IMR-90 (cell line): Measurements from ENCODE around the gene PAX2. TPM values are rescaled to one million over a fixed set of nuclear protein-coding genes. Genes with fewer than 3 reads are reported as not detected.

Experiments used
- ATAC-seq: fragments of 200-7000 bp; cut with Tn5 transposase; 2 replicates; pipeline ENCODE4 v1.9.1; 2020; ENCODE audit warnings: low read depth, mild to moderate bottlenecking, moderate library complexity
- BruUV-seq: library from RNA; stranded (reverse); fragments of 400-500 nt; replicated peaks from 2 replicates; lab custom pipeline; 2021; lab: Mats Ljungman, UMichigan
- CTCF ChIA-PET: fragments of 300-600 bp; formaldehyde crosslinking; extraction: SDS; loops from one replicate; lab custom pipeline; 2021; ENCODE audit warnings: antibody characterized with exemption; lab: Yijun Ruan, JAX
- POLR2A ChIA-PET: fragments of 300-600 bp; sonication (Branson Sonifier 250); formaldehyde crosslinking; loops from one replicate; lab custom pipeline; 2022; ENCODE audit warnings: antibody characterized with exemption; ENCODE audit not compliant: unreplicated experiment; lab: Charles Lee
- DNase-seq: peaks from one replicate; pipeline ENCODE4 v3.0.0; 2013
- H2AFZ ChIP-seq: replicated peaks from 2 replicates; pipeline ENCODE3; 2013; ENCODE audit warnings: low read length, mild to moderate bottlenecking; ENCODE audit not compliant: poor library complexity
- H2AK5ac ChIP-seq: 2 replicates; pipeline ENCODE4 v1.6.1; 2013; ENCODE audit warnings: low read depth, low read length, inconsistent platforms
- H2AK9ac ChIP-seq: replicated peaks from 2 replicates; pipeline ENCODE3; 2013; ENCODE audit warnings: mild to moderate bottlenecking, low read depth, low read length, moderate library complexity; ENCODE audit not compliant: poor library complexity
- H2BK120ac ChIP-seq: 2 replicates; pipeline ENCODE4 v1.6.1; 2013; ENCODE audit warnings: low read depth, low read length, inconsistent platforms
- H2BK15ac ChIP-seq: 3 replicates; pipeline ENCODE4 v1.6.1; 2013; ENCODE audit warnings: low read depth, low read length, inconsistent platforms
- H2BK20ac ChIP-seq: 2 replicates; pipeline ENCODE4 v1.6.1; 2013; ENCODE audit warnings: low read depth, mild to moderate bottlenecking, inconsistent platforms, low read length, moderate library complexity
- H2BK5ac ChIP-seq: 2 replicates; pipeline ENCODE4 v1.6.1; 2013; ENCODE audit warnings: mild to moderate bottlenecking, low read depth, low read length, inconsistent platforms; ENCODE audit not compliant: poor library complexity, severe bottlenecking
- H3K14ac ChIP-seq: replicated peaks from 2 replicates; pipeline ENCODE4 v1.6.1; 2013; ENCODE audit warnings: low read depth, low read length, inconsistent platforms
- H3K18ac ChIP-seq: 2 replicates; pipeline ENCODE4 v1.6.1; 2013; ENCODE audit warnings: low read depth, low read length, control low read depth
- H3K23ac ChIP-seq: 2 replicates; pipeline ENCODE4 v1.6.1; 2013; ENCODE audit warnings: low read depth, low read length, inconsistent platforms
- H3K27ac ChIP-seq: 2 replicates; pipeline ENCODE4 v1.5.1; 2013; ENCODE audit warnings: mild to moderate bottlenecking, control low read depth, low read length; ENCODE audit not compliant: insufficient read depth
- H3K27me3 ChIP-seq: 2 replicates; pipeline ENCODE4 v1.6.1; 2013; ENCODE audit warnings: low read length; ENCODE audit not compliant: control insufficient read depth, insufficient read depth
- H3K36me3 ChIP-seq: 2 replicates; pipeline ENCODE4 v1.6.1; 2013; ENCODE audit warnings: low read length, mixed read lengths; ENCODE audit not compliant: control insufficient read depth, insufficient read depth
- H3K4ac ChIP-seq: 2 replicates; pipeline ENCODE4 v1.6.1; 2013; ENCODE audit warnings: low read depth, low read length, inconsistent platforms
- H3K4me1 ChIP-seq: 2 replicates; pipeline ENCODE4 v1.6.1; 2013; ENCODE audit warnings: low read length, mixed read lengths; ENCODE audit not compliant: control insufficient read depth, insufficient read depth
- H3K4me2 ChIP-seq: 2 replicates; pipeline ENCODE4 v1.6.1; 2013; ENCODE audit warnings: low read depth, mild to moderate bottlenecking, control low read depth, low read length, moderate library complexity
- H3K4me3 ChIP-seq: 2 replicates; pipeline ENCODE4 v1.5.1; 2013; ENCODE audit warnings: low read depth, mild to moderate bottlenecking, control low read depth, low read length, moderate library complexity; ENCODE audit not compliant: insufficient read depth
- H3K56ac ChIP-seq: 2 replicates; pipeline ENCODE4 v1.6.1; 2013; ENCODE audit warnings: low read length, inconsistent platforms; ENCODE audit not compliant: insufficient read depth; ENCODE audit errors: extremely low read depth
- H3K79me1 ChIP-seq, 2 experiments: 2 replicates each; pipeline ENCODE4 v1.6.1; 2013; ENCODE audit warnings: low read length in 2 of 2, inconsistent platforms in 1 of 2, low read depth in 1 of 2
- H3K9ac ChIP-seq: 2 replicates; pipeline ENCODE4 v1.6.1; 2013; ENCODE audit warnings: low read depth, low read length, control low read depth
- H3K9me1 ChIP-seq: 2 replicates; pipeline ENCODE4 v1.6.1; 2013; ENCODE audit warnings: low read length, inconsistent platforms; ENCODE audit not compliant: insufficient read depth
- H3K9me3 ChIP-seq: 2 replicates; pipeline ENCODE4 v1.6.1; 2013; ENCODE audit warnings: low read length; ENCODE audit not compliant: control insufficient read depth, insufficient read depth
- H4K20me1 ChIP-seq: 2 replicates; pipeline ENCODE4 v1.6.1; 2013; ENCODE audit warnings: low read length, inconsistent platforms; ENCODE audit not compliant: insufficient read depth
- H4K5ac ChIP-seq: 2 replicates; pipeline ENCODE4 v1.6.1; 2013; ENCODE audit warnings: mild to moderate bottlenecking, low read depth, low read length, control low read depth
- H4K8ac ChIP-seq, 2 experiments: 2 replicates each; pipeline ENCODE4 v1.6.1; 2013; ENCODE audit warnings: low read depth in 2 of 2, low read length in 2 of 2, control low read depth in 1 of 2, inconsistent platforms in 1 of 2
- H4K91ac ChIP-seq: 2 replicates; pipeline ENCODE4 v1.6.1; 2013; ENCODE audit warnings: low read depth, low read length, inconsistent platforms; ENCODE audit not compliant: insufficient read depth
- BHLHE40 ChIP-seq: fragments of 150-350 bp; IDR thresholded peaks from 2 replicates; pipeline ENCODE4 v1.6.1; 2016; ENCODE audit warnings: mild to moderate bottlenecking, low read depth, low read length
- CEBPB ChIP-seq: IDR thresholded peaks from 2 replicates; pipeline ENCODE4 v1.6.1; 2012; ENCODE audit warnings: low read depth, low read length, improper control_type of control experiment
- CHD1 ChIP-seq: IDR thresholded peaks from 2 replicates; pipeline ENCODE4 v1.6.1; 2012; ENCODE audit warnings: low read depth, low read length, improper control_type of control experiment
- MAZ ChIP-seq: IDR thresholded peaks from 2 replicates; pipeline ENCODE4 v1.6.1; 2012; ENCODE audit warnings: low read depth, mild to moderate bottlenecking, low read length, improper control_type of control experiment, moderate library complexity, borderline replicate concordance
- MXI1 ChIP-seq: IDR thresholded peaks from 2 replicates; pipeline ENCODE4 v1.6.1; 2012; ENCODE audit warnings: low read depth, mild to moderate bottlenecking, low read length, moderate library complexity, borderline replicate concordance
- NFE2L2 ChIP-seq: fragments of 150-350 bp; IDR thresholded peaks from 2 replicates; pipeline ENCODE4 v1.6.1; 2016; ENCODE audit warnings: low read depth, mild to moderate bottlenecking, low read length
- RFX5 ChIP-seq: IDR thresholded peaks from 2 replicates; pipeline ENCODE4 v1.8.0; 2012; ENCODE audit warnings: low read depth, mild to moderate bottlenecking, low read length, moderate library complexity
- SMC3 ChIP-seq: fragments of 150-350 bp; IDR thresholded peaks from 2 replicates; pipeline ENCODE4 v1.6.1; 2016; ENCODE audit warnings: low read depth, mild to moderate bottlenecking, antibody characterized with exemption, low read length, moderate library complexity
- WGBS, 2 experiments: methylation state at CpG; one replicate each; pipeline versions ENCODE4 v1.1.5 to v1.1.7; 2013; ENCODE audit warnings: missing lambda C conversion rate in 2 of 2; ENCODE audit not compliant: insufficient read length in 1 of 2; ENCODE audit errors: extremely low coverage in 2 of 2; 5-methylcytosine and 5-hydroxymethylcytosine counted together
- dilution Hi-C: fragments of 300-500 bp; cut with HindIII; formaldehyde crosslinking; loops from one replicate; pipeline ENCODE4 v1.14.3; 2018; ENCODE audit warnings: low sequenced_read_pairs; ENCODE audit not compliant: unreplicated experiment
- in situ Hi-C: fragments of 300-500 bp; cut with MboI; formaldehyde crosslinking; loops from 3 replicates; pipeline ENCODE4 v1.14.3; 2019; ENCODE audit warnings: low sequenced_read_pairs, inconsistent platforms, mixed read lengths
- intact Hi-C: fragments of 100-400 bp; cut with micrococcal nuclease; formaldehyde crosslinking; loops from 2 replicates; pipeline ENCODE4 v1.10.0; 2022
- polyA plus RNA-seq, 3 experiments: library from polyadenylated mRNA; depleted of rRNA; stranded (reverse); fragments of >200 nt; gene quantifications; 2 replicates each; pipeline ENCODE4 v1.2.3, GENCODE V29; 2012; ENCODE audit warnings: low replicate concordance in 1 of 3
- total RNA-seq: library from RNA; depleted of rRNA; stranded (reverse); fragments of >200 nt; gene quantifications from 2 replicates; pipeline ENCODE4 v1.2.3, GENCODE V29; 2012
- TF ChIP-seq, protein P1 (sequence below): fragments of 150-350 bp; IDR thresholded peaks from 2 replicates; pipeline ENCODE4 v1.6.1; 2016; ENCODE audit warnings: low read depth, mild to moderate bottlenecking, low read length, moderate library complexity, borderline replicate concordance
- TF ChIP-seq, protein P2 (sequence below): conservative IDR thresholded peaks from 2 replicates; pipeline ENCODE4 v1.5.1; 2012; ENCODE audit warnings: mild to moderate bottlenecking, low read depth, low read length, improper control_type of control experiment

The PAX2 gene
- total and polyA plus RNA-seq, 2 of the 4 experiments (the other 2 are of a cell fraction), result not detected

DNA sequence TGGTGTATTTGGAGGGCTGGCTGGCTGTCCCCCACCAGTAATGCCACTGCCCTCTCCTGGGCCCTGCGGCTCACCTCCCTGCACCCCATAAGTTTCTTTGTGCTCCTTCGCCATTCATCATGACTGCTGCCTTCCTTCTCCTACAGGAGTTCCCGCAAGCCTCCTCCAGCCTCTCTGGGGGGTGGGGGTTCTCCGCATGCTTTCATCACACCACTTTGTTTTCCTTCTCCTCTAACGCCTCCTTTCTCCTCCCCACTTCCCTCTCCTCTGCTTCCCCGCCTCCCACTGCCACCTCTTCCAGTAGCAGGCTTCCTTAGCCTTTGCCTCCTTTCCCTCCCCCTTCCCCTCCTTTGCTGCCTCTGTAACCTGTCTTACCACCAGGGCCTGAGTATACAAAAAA is 58.1 kb downstream of the PAX2 start:
- POLR2A ChIA-PET, result no interaction called here
- Histone ChIP-seq H3K27me3 (peaks cover 69% of the 10 kb centered on the region), H3K23ac (no peak overlapping the region), H3K27ac (no peak overlapping the region), H2BK20ac (no peak overlapping the region), H2BK5ac (no peak overlapping the region), H3K4me2 (no peak overlapping the region), H4K20me1 (no peaks in the 10 kb centered on the region), H4K91ac (no peak overlapping the region), H3K14ac (no peak overlapping the region), H3K56ac (no peak overlapping the region), H3K4me1 (no peaks in the 10 kb centered on the region), H2AK5ac (no peak overlapping the region), H4K5ac (no peak overlapping the region), H2AK9ac (no peak overlapping the region), H3K36me3 (no peaks in the 10 kb centered on the region), H4K8ac (no peak overlapping the region), H3K9ac (no peak overlapping the region), H3K9me1 (no peaks in the 10 kb centered on the region), H2BK120ac (no peak overlapping the region), H3K4ac (no peak overlapping the region), H3K18ac (no peak overlapping the region), H3K79me1 (no peaks in the 10 kb centered on the region), H2BK15ac (no peak overlapping the region), H2AFZ (no peak overlapping the region), H3K4me3 (no peak overlapping the region), H3K9me3 (no peaks in the 10 kb centered on the region)
- CTCF ChIA-PET, result no interaction called here
- in situ Hi-C loops, result no loop called here
- TF ChIP-seq MXI1, result no peak
- TF ChIP-seq RFX5, result no peak
- no peak for TF ChIP-seq MAZ
- TF ChIP-seq, protein P1, sequence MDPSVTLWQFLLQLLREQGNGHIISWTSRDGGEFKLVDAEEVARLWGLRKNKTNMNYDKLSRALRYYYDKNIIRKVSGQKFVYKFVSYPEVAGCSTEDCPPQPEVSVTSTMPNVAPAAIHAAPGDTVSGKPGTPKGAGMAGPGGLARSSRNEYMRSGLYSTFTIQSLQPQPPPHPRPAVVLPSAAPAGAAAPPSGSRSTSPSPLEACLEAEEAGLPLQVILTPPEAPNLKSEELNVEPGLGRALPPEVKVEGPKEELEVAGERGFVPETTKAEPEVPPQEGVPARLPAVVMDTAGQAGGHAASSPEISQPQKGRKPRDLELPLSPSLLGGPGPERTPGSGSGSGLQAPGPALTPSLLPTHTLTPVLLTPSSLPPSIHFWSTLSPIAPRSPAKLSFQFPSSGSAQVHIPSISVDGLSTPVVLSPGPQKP, result no peak
- no peak for TF ChIP-seq CEBPB
- TF ChIP-seq, protein P2, sequence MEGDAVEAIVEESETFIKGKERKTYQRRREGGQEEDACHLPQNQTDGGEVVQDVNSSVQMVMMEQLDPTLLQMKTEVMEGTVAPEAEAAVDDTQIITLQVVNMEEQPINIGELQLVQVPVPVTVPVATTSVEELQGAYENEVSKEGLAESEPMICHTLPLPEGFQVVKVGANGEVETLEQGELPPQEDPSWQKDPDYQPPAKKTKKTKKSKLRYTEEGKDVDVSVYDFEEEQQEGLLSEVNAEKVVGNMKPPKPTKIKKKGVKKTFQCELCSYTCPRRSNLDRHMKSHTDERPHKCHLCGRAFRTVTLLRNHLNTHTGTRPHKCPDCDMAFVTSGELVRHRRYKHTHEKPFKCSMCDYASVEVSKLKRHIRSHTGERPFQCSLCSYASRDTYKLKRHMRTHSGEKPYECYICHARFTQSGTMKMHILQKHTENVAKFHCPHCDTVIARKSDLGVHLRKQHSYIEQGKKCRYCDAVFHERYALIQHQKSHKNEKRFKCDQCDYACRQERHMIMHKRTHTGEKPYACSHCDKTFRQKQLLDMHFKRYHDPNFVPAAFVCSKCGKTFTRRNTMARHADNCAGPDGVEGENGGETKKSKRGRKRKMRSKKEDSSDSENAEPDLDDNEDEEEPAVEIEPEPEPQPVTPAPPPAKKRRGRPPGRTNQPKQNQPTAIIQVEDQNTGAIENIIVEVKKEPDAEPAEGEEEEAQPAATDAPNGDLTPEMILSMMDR, result no peak
- TF ChIP-seq CHD1, result no peak
- TF ChIP-seq BHLHE40, result no peak
- no peak for TF ChIP-seq NFE2L2
- TF ChIP-seq SMC3, result no peak
- ATAC-seq, result no peak
- WGBS, 2 experiments, result no CpG with 5 or more reads among the region's 6 CpGs
- intact Hi-C loops, result no loop called here
- no peak for DNase-seq
- dilution Hi-C loops, result no loop called here
- no TSS peak for BruUV-seq
